Stomach (tissue), 9 donors: ENCODE measurements around the gene ACSF3. TPM values are rescaled to one million over a fixed set of nuclear protein-coding genes. Genes with fewer than 3 reads are reported as not detected.

Experiments
- DNase-seq, 2 donors: peaks; one replicate each; pipeline versions ENCODE4 v3.0.0 to v3.0.0-alpha.2; 2013 to 2019
- H3K27ac ChIP-seq, 5 donors: fragments of 200-600 bp in 4 of 5; sonication (generic) in 4 of 5; one replicate each; pipeline ENCODE4 v1.5.1; 2013 to 2019; ENCODE audit warnings: mild to moderate bottlenecking in 1 of 5, moderate library complexity in 1 of 5
- H3K27me3 ChIP-seq, 3 donors: fragments of 200-600 bp; sonication (generic); one replicate each; pipeline ENCODE4 v1.5.1; 2017 to 2019; ENCODE audit warnings: mixed run types in 1 of 3
- H3K36me3 ChIP-seq, 4 donors: fragments of 200-600 bp; sonication (generic); 1 replicate in 3 of 4; 2 replicates in 1 of 4; pipeline ENCODE4 v1.5.1; 2016 to 2019
- H3K4me1 ChIP-seq, 4 donors: fragments of 200-600 bp; sonication (generic); one replicate each; pipeline ENCODE4 v1.5.1; 2016 to 2019
- H3K4me3 ChIP-seq, 4 donors: fragments of 200-600 bp; sonication (generic) in 3 of 4; one replicate each; pipeline ENCODE4 v1.5.1; 2016 to 2019; ENCODE audit warnings: mild to moderate bottlenecking in 1 of 4
- H3K9me3 ChIP-seq, 4 donors: fragments of 200-600 bp; sonication (generic); one replicate each; pipeline ENCODE4 v1.5.1; 2016 to 2019
- EP300 ChIP-seq: sonication (generic); formaldehyde crosslinking; IDR thresholded peaks from one replicate; pipeline ENCODE4 v1.6.1; 2017; ENCODE audit warnings: antibody characterized with exemption
- POLR2A ChIP-seq, 4 donors: fragments of 450-650 bp; IDR thresholded peaks; one replicate each; pipeline ENCODE4 v1.6.1; 2016; ENCODE audit warnings: antibody characterized with exemption in 4 of 4, control low read depth in 2 of 4, mild to moderate bottlenecking in 1 of 4, moderate library complexity in 1 of 4
- POLR2AphosphoS5 ChIP-seq, 3 donors: sonication (generic); formaldehyde crosslinking; IDR thresholded peaks; one replicate each; pipeline ENCODE4 v1.6.1; 2016; ENCODE audit warnings: antibody characterized with exemption in 3 of 3
- WGBS, 5 donors: extraction: QIAGEN DNeasy Blood & Tissue Kit in 3 of 5; methylation state at CpG; one replicate each; pipeline versions ENCODE4 v1.1.5 to v1.1.7; 2013 to 2018; 5-methylcytosine and 5-hydroxymethylcytosine counted together
- intact Hi-C: fragments of 100-400 bp; cut with DNase I; formaldehyde crosslinking; loops from one replicate; pipeline ENCODE4 v1.15.1; 2023; ENCODE audit warnings: low total_unique reads
- polyA plus RNA-seq, 3 donors: library from polyadenylated mRNA; stranded (reverse); fragments of 200-250 nt; gene quantifications; one replicate each; pipeline ENCODE4 v1.2.3, GENCODE V29; 2013
- total RNA-seq, 5 donors: library from RNA; depleted of rRNA; stranded (reverse); fragments of >200 nt; gene quantifications; one replicate each; pipeline versions ENCODE4 v1.1.0 to v1.2.3, GENCODE V29; 2014 to 2016
- TF ChIP-seq, protein P1 (sequence below), 7 experiments: fragments of 450-650 bp in 4 of 7; fragments of 200-600 bp in 3 of 7; sonication (generic) in 3 of 7; IDR thresholded peaks; one replicate each; pipeline ENCODE4 v1.5.1; 2016 to 2019; ENCODE audit warnings: antibody characterized with exemption in 7 of 7, control low read depth in 2 of 7, mild to moderate bottlenecking in 1 of 7
- donor health status: healthy with polysubstance abuse.
- donor health status: Bipolar disorder and iron deficiency.
- donor health status: healthy.

ACSF3 gene
- total and polyA plus RNA-seq, 8 donors, result 16.9 to 265 (median 30.7) TPM

GRCh38 chr16:89048871-89049422, 44.7 kb upstream of the ACSF3 start:
- intact Hi-C loops, result no loop called here
- no peak overlapping the region for H3K4me3 ChIP-seq
- no peak for DNase-seq
- H3K36me3 ChIP-seq, result no peaks in the 10 kb centered on the region
- 85 to 88% (median 86%) methylated on average over 24 of the region's 24 CpGs for WGBS, 5 donors
- no peaks in the 10 kb centered on the region for H3K9me3 ChIP-seq
- H3K27me3 ChIP-seq, result peaks cover 4 to 88% (median 19%) of the 10 kb centered on the region in 3 donors
- peaks cover 0 to 26% (median 23%) of the 10 kb centered on the region in 4 donors for H3K4me1 ChIP-seq
- H3K27ac ChIP-seq, result no peak overlapping the region
- TF ChIP-seq POLR2A (IDR thresholded peaks at IDR 0.05), result no peak
- TF ChIP-seq, protein P1, sequence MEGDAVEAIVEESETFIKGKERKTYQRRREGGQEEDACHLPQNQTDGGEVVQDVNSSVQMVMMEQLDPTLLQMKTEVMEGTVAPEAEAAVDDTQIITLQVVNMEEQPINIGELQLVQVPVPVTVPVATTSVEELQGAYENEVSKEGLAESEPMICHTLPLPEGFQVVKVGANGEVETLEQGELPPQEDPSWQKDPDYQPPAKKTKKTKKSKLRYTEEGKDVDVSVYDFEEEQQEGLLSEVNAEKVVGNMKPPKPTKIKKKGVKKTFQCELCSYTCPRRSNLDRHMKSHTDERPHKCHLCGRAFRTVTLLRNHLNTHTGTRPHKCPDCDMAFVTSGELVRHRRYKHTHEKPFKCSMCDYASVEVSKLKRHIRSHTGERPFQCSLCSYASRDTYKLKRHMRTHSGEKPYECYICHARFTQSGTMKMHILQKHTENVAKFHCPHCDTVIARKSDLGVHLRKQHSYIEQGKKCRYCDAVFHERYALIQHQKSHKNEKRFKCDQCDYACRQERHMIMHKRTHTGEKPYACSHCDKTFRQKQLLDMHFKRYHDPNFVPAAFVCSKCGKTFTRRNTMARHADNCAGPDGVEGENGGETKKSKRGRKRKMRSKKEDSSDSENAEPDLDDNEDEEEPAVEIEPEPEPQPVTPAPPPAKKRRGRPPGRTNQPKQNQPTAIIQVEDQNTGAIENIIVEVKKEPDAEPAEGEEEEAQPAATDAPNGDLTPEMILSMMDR (IDR thresholded peaks at IDR 0.05), result no peak
- no peak for TF ChIP-seq POLR2AphosphoS5 (IDR thresholded peaks at IDR 0.05)
- TF ChIP-seq EP300, result no peak

- no peak overlapping the region for H3K27ac ChIP-seq
- no peaks in the 10 kb centered on the region for H3K36me3 ChIP-seq
- no peak for DNase-seq
- H3K27me3 ChIP-seq, result peaks cover 4 to 88% (median 12%) of the 10 kb centered on the region in 3 donors
- TF ChIP-seq POLR2AphosphoS5 (IDR thresholded peaks at IDR 0.05) (no peak), POLR2A (IDR thresholded peaks at IDR 0.05) (no peak), EP300 (no peak)
- TF ChIP-seq, protein P1 (IDR thresholded peaks at IDR 0.05), result no peak
- 53 to 69% (median 57%) methylated on average over 19 to 22 of the region's 22 CpGs for WGBS, 5 donors
- H3K4me3 ChIP-seq, result no peak overlapping the region
- intact Hi-C loops, result no loop called here
- peaks cover 0 to 26% (median 23%) of the 10 kb centered on the region in 4 donors for H3K4me1 ChIP-seq
- no peaks in the 10 kb centered on the region for H3K9me3 ChIP-seq
Observed at GRCh38 chr16:89049484-89050118, 44.1 kb upstream of the ACSF3 start.

GRCh38 chr16:89050119-89050867, 43.4 kb upstream of the ACSF3 start:
- 74 to 87% (median 82%) methylated on average over 6 to 21 of the region's 21 CpGs for WGBS, 5 donors
- intact Hi-C loops, result no loop called here
- Histone ChIP-seq H3K36me3 (no peaks in the 10 kb centered on the region), H3K4me1 (peaks cover 0 to 26% (median 23%) of the 10 kb centered on the region in 4 donors), H3K9me3 (no peaks in the 10 kb centered on the region), H3K27me3 (peaks cover 4 to 88% (median 5%) of the 10 kb centered on the region in 3 donors), H3K27ac (no peak overlapping the region), H3K4me3 (no peak overlapping the region)
- no peak for DNase-seq
- TF ChIP-seq, protein P1 (IDR thresholded peaks at IDR 0.05), result no peak
- TF ChIP-seq POLR2AphosphoS5 (IDR thresholded peaks at IDR 0.05) (no peak), POLR2A (IDR thresholded peaks at IDR 0.05) (no peak), EP300 (no peak)

- H3K27me3 ChIP-seq, result peaks cover 4 to 88% (median 4%) of the 10 kb centered on the region in 3 donors
- no peak for TF ChIP-seq POLR2A (IDR thresholded peaks at IDR 0.05)
- TF ChIP-seq EP300, result no peak
- no peak for TF ChIP-seq POLR2AphosphoS5 (IDR thresholded peaks at IDR 0.05)
- TF ChIP-seq, protein P1 (IDR thresholded peaks at IDR 0.05), result no peak
- intact Hi-C loops, result no loop called here
- H3K36me3 ChIP-seq, result no peaks in the 10 kb centered on the region
- peak overlapping the region in 1 of 4 donors; percentile 52 for H3K4me3 ChIP-seq
- no peak overlapping the region for H3K27ac ChIP-seq
- peaks cover 0 to 26% (median 23%) of the 10 kb centered on the region in 4 donors for H3K4me1 ChIP-seq
- DNase-seq, result no peak
- H3K9me3 ChIP-seq, result no peaks in the 10 kb centered on the region
- 59 to 74% (median 64%) methylated on average over 6 to 23 of the region's 23 CpGs for WGBS, 5 donors
Observed at GRCh38 chr16:89050868-89051311, 42.8 kb upstream of the ACSF3 start.
